GM23338 (cell line): ENCODE measurements around the gene IL1RL1. TPM values are rescaled to one million over a fixed set of nuclear protein-coding genes. Genes with fewer than 3 reads are reported as not detected.

Experiments used
- ATAC-seq: fragments of 200-7000 bp; cut with Tn5 transposase; 3 replicates; pipeline ENCODE4 v1.9.1; 2020
- DNase-seq: peaks from one replicate; pipeline ENCODE4 v3.0.0-alpha.2; 2015; ENCODE audit warnings: low spot score
- H2AFZ ChIP-seq: fragments of 200-600 bp; sonication (generic); 2 replicates; pipeline ENCODE4 v1.8.0; 2016; ENCODE audit warnings: antibody characterized with exemption, mild to moderate bottlenecking, moderate library complexity
- H3F3A ChIP-seq: fragments of 200-600 bp; sonication (generic); replicated peaks from 2 replicates; pipeline ENCODE4 v1.8.0; 2017; ENCODE audit warnings: antibody characterized with exemption, mixed run types, low read depth
- H3K27ac ChIP-seq: fragments of 200-600 bp; sonication (generic); 2 replicates; pipeline ENCODE4 v1.6.1; 2016; ENCODE audit warnings: low read depth
- H3K27me3 ChIP-seq: fragments of 200-600 bp; sonication (generic); 2 replicates; pipeline ENCODE4 v1.8.0; 2016; ENCODE audit warnings: mild to moderate bottlenecking, mixed run types, moderate library complexity; ENCODE audit not compliant: insufficient read depth
- H3K36me3 ChIP-seq: fragments of 200-600 bp; sonication (generic); 2 replicates; pipeline ENCODE4 v1.8.0; 2016; ENCODE audit warnings: mild to moderate bottlenecking; ENCODE audit not compliant: insufficient read depth
- H3K4me1 ChIP-seq: fragments of 200-600 bp; sonication (generic); 2 replicates; pipeline ENCODE4 v1.8.0; 2016; ENCODE audit warnings: mild to moderate bottlenecking, moderate library complexity; ENCODE audit not compliant: insufficient read depth
- H3K4me2 ChIP-seq: fragments of 200-600 bp; sonication (generic); 2 replicates; pipeline ENCODE4 v1.7.1; 2017; ENCODE audit warnings: mixed run types
- H3K4me3 ChIP-seq: fragments of 200-600 bp; sonication (generic); 2 replicates; pipeline ENCODE4 v1.6.1; 2016; ENCODE audit warnings: mixed run types
- H3K79me2 ChIP-seq: fragments of 200-600 bp; sonication (generic); replicated peaks from 2 replicates; pipeline ENCODE4 v1.8.0; 2017; ENCODE audit warnings: mild to moderate bottlenecking; ENCODE audit not compliant: insufficient read depth
- H3K9me2 ChIP-seq: fragments of 200-600 bp; sonication (generic); 2 replicates; pipeline ENCODE4 v1.8.0; 2017; ENCODE audit not compliant: insufficient read depth
- H4K20me1 ChIP-seq: fragments of 200-600 bp; sonication (generic); replicated peaks from 2 replicates; pipeline ENCODE4 v1.8.0; 2017; ENCODE audit warnings: mild to moderate bottlenecking; ENCODE audit not compliant: insufficient read depth
- H3K27ac Mint-ChIP-seq: 2 replicates; pipeline ENCODE4 v1.8.0; 2020; ENCODE audit warnings: inconsistent platforms, mild to moderate bottlenecking, moderate library complexity, mixed read lengths
- H3K27me3 Mint-ChIP-seq: 3 replicates; pipeline ENCODE4 v1.8.0; 2022; ENCODE audit warnings: low read depth, mild to moderate bottlenecking, moderate library complexity, mixed read lengths, inconsistent platforms; ENCODE audit not compliant: insufficient read depth, poor library complexity
- H3K36me3 Mint-ChIP-seq: 3 replicates; pipeline ENCODE4 v1.8.0; 2021; ENCODE audit warnings: low read depth, mild to moderate bottlenecking, inconsistent platforms, moderate library complexity, mixed read lengths
- H3K4me1 Mint-ChIP-seq: 3 replicates; pipeline ENCODE4 v1.8.0; 2020; ENCODE audit warnings: mild to moderate bottlenecking, inconsistent platforms, mixed read lengths
- H3K4me3 Mint-ChIP-seq: 3 replicates; pipeline ENCODE4 v1.8.0; 2021; ENCODE audit warnings: moderate library complexity, mild to moderate bottlenecking, inconsistent platforms, mixed read lengths
- H3K9me3 Mint-ChIP-seq: 3 replicates; pipeline ENCODE4 v1.8.0; 2020; ENCODE audit warnings: moderate library complexity, mild to moderate bottlenecking, inconsistent platforms, mixed read lengths
- CREB1 ChIP-seq: fragments of 250-450 bp; sonication (Bioruptor Pico); IDR thresholded peaks from 2 replicates; pipeline ENCODE4 v1.5.0; 2020; ENCODE audit warnings: low read depth, mild to moderate bottlenecking, moderate library complexity
- CTCF ChIP-seq, 2 experiments: fragments of 200-600 bp in 1 of 2; sonication (generic) in 1 of 2; conservative IDR thresholded peaks; 2 replicates each; pipeline versions ENCODE4 v1.5.1 to v1.6.1; 2016 to 2017; ENCODE audit warnings: antibody characterized with exemption in 2 of 2, low read depth in 2 of 2, mild to moderate bottlenecking in 2 of 2, moderate library complexity in 1 of 2
- EZH2 ChIP-seq: fragments of 200-600 bp; sonication (generic); IDR thresholded peaks from one replicate; pipeline ENCODE4 v1.8.0; 2017; ENCODE audit warnings: antibody characterized with exemption, mild to moderate bottlenecking, low read depth; ENCODE audit not compliant: unreplicated experiment
- EZH2phosphoT487 ChIP-seq: fragments of 200-600 bp; sonication (generic); IDR thresholded peaks from one replicate; pipeline ENCODE4 v1.8.1; 2018; ENCODE audit warnings: antibody characterized with exemption; ENCODE audit not compliant: unreplicated experiment
- JUNB ChIP-seq: IDR thresholded peaks from one replicate; pipeline ENCODE4 v1.6.1; 2016; ENCODE audit warnings: antibody characterized with exemption; ENCODE audit not compliant: unreplicated experiment
- NANOG ChIP-seq: IDR thresholded peaks from 2 replicates; pipeline ENCODE4 v1.6.1; 2016; ENCODE audit warnings: antibody characterized with exemption, borderline replicate concordance
- POLR2AphosphoS5 ChIP-seq: IDR thresholded peaks from 2 replicates; pipeline ENCODE4 v1.6.1; 2016; ENCODE audit warnings: antibody characterized with exemption, low read depth
- REST ChIP-seq: IDR thresholded peaks from one replicate; pipeline ENCODE4 v1.6.1; 2018; ENCODE audit warnings: antibody characterized with exemption; ENCODE audit not compliant: unreplicated experiment
- STAT1 ChIP-seq: IDR thresholded peaks from one replicate; pipeline ENCODE4 v1.6.1; 2016; ENCODE audit warnings: antibody characterized with exemption; ENCODE audit not compliant: unreplicated experiment
- ZNF114 ChIP-seq: fragments of 250-450 bp; sonication (Bioruptor Pico); IDR thresholded peaks from 2 replicates; pipeline ENCODE4 v1.5.0; 2020; ENCODE audit warnings: mild to moderate bottlenecking, moderate library complexity
- ZNF331 ChIP-seq: fragments of 250-450 bp; sonication (Bioruptor Pico); IDR thresholded peaks from 2 replicates; pipeline ENCODE4 v1.5.0; 2020; ENCODE audit warnings: low read depth, mild to moderate bottlenecking, moderate library complexity
- ZNF462 ChIP-seq: fragments of 250-450 bp; sonication (Bioruptor Pico); IDR thresholded peaks from 2 replicates; pipeline ENCODE4 v1.5.0; 2020; ENCODE audit warnings: mild to moderate bottlenecking, moderate library complexity
- polyA plus RNA-seq: library from polyadenylated mRNA; unstranded; fragments of >200 nt; fragmentation: Nextera tagmentation; extraction: Ambion mirVana; gene quantifications from 2 replicates; pipeline ENCODE4 v1.2.1, GENCODE V29; 2016
- total RNA-seq: library from RNA; depleted of rRNA; stranded (reverse); fragments of >200 nt; shearing (Covaris generic); gene quantifications from 2 replicates; pipeline ENCODE4 v1.2.3, GENCODE V29; 2014
- TF ChIP-seq, protein P1 (sequence below): IDR thresholded peaks from 2 replicates; pipeline ENCODE4 v1.6.1; 2016; ENCODE audit warnings: antibody characterized with exemption

The IL1RL1 gene
- total and polyA plus RNA-seq, 2 experiments from 2014 or later = not detected

- H3K36me3 Mint-ChIP-seq = peaks cover 26% of the 10 kb centered on the region
- no peak overlapping the region for H3K4me3 ChIP-seq
- no peaks in the 10 kb centered on the region for H3F3A ChIP-seq
- H3K27me3 ChIP-seq = no peaks in the 10 kb centered on the region
- H3K27me3 Mint-ChIP-seq = no peaks in the 10 kb centered on the region
- H3K36me3 ChIP-seq = no peaks in the 10 kb centered on the region; the same call in 1 of the 2 replicates
- H3K79me2 ChIP-seq = no peaks in the 10 kb centered on the region
- H3K4me1 Mint-ChIP-seq = no peaks in the 10 kb centered on the region
- no peak overlapping the region for H3K27ac ChIP-seq
- H3K27ac Mint-ChIP-seq = no peak overlapping the region
- peaks cover 3% of the 10 kb centered on the region; the same call in 1 of the 2 replicates for H3K9me2 ChIP-seq
- H3K4me2 ChIP-seq = no peak overlapping the region
- H3K9me3 Mint-ChIP-seq = peaks cover 43% of the 10 kb centered on the region
- H3K4me3 Mint-ChIP-seq = no peak overlapping the region
- H2AFZ ChIP-seq = no peak overlapping the region
- no peaks in the 10 kb centered on the region for H4K20me1 ChIP-seq
- DNase-seq (no peak), ATAC-seq (no peak)
- TF ChIP-seq REST (no peak), ZNF114 (CRISPR knock-in tag) (no peak), STAT1 (no peak), ZNF331 (no peak), NANOG (no peak), EZH2phosphoT487 (no peak), ZNF462 (CRISPR knock-in tag) (no peak), POLR2AphosphoS5 (no peak), CTCF (conservative IDR thresholded peaks at IDR 0.05; ENCODE audit: low read depth in 2 of 2) (no peak), CREB1 (CRISPR knock-in tag) (no peak), EZH2 (no peak), JUNB (no peak)
- TF ChIP-seq, protein P1, sequence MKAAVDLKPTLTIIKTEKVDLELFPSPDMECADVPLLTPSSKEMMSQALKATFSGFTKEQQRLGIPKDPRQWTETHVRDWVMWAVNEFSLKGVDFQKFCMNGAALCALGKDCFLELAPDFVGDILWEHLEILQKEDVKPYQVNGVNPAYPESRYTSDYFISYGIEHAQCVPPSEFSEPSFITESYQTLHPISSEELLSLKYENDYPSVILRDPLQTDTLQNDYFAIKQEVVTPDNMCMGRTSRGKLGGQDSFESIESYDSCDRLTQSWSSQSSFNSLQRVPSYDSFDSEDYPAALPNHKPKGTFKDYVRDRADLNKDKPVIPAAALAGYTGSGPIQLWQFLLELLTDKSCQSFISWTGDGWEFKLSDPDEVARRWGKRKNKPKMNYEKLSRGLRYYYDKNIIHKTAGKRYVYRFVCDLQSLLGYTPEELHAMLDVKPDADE = no peak
- H3K4me1 ChIP-seq = no peaks in the 10 kb centered on the region
Observed at GRCh38 chr2:102368461-102369109, 57.2 kb downstream of the IL1RL1 start.
